ENCODE measurements around the gene MASTL.

DNA sequence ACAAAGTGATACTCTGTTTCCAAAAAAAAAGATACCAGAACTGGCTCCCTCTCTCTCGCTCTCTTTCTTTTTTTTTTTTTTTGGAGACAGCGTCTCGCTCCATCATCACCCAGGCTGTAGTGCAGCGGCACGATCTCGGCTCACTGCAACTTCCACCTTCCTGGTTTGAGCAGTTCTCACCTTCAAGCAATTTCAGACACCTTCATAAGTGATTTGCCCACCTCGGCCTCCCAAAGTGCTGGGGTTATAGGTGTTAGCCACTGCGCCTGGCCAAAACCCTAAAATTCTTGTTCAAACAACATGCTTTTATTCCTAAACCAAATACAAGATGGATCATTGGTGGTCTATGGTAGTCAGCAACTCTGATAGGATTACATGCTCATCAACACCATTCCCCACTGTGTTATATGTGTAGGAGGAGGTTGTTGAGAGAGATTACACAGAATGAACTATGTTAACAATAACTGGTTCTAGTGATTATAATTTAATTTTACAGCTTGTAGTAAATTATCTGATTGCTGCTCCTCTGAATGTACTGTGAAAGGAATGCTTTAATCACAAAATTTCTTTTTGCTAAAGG, 69.9 kb downstream of the MASTL start:
- TF ChIP-seq, protein P1, sequence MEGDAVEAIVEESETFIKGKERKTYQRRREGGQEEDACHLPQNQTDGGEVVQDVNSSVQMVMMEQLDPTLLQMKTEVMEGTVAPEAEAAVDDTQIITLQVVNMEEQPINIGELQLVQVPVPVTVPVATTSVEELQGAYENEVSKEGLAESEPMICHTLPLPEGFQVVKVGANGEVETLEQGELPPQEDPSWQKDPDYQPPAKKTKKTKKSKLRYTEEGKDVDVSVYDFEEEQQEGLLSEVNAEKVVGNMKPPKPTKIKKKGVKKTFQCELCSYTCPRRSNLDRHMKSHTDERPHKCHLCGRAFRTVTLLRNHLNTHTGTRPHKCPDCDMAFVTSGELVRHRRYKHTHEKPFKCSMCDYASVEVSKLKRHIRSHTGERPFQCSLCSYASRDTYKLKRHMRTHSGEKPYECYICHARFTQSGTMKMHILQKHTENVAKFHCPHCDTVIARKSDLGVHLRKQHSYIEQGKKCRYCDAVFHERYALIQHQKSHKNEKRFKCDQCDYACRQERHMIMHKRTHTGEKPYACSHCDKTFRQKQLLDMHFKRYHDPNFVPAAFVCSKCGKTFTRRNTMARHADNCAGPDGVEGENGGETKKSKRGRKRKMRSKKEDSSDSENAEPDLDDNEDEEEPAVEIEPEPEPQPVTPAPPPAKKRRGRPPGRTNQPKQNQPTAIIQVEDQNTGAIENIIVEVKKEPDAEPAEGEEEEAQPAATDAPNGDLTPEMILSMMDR (tag by site-specific recombination; IDR thresholded peaks at IDR 0.05): no peak
- TF ChIP-seq, protein P2, sequence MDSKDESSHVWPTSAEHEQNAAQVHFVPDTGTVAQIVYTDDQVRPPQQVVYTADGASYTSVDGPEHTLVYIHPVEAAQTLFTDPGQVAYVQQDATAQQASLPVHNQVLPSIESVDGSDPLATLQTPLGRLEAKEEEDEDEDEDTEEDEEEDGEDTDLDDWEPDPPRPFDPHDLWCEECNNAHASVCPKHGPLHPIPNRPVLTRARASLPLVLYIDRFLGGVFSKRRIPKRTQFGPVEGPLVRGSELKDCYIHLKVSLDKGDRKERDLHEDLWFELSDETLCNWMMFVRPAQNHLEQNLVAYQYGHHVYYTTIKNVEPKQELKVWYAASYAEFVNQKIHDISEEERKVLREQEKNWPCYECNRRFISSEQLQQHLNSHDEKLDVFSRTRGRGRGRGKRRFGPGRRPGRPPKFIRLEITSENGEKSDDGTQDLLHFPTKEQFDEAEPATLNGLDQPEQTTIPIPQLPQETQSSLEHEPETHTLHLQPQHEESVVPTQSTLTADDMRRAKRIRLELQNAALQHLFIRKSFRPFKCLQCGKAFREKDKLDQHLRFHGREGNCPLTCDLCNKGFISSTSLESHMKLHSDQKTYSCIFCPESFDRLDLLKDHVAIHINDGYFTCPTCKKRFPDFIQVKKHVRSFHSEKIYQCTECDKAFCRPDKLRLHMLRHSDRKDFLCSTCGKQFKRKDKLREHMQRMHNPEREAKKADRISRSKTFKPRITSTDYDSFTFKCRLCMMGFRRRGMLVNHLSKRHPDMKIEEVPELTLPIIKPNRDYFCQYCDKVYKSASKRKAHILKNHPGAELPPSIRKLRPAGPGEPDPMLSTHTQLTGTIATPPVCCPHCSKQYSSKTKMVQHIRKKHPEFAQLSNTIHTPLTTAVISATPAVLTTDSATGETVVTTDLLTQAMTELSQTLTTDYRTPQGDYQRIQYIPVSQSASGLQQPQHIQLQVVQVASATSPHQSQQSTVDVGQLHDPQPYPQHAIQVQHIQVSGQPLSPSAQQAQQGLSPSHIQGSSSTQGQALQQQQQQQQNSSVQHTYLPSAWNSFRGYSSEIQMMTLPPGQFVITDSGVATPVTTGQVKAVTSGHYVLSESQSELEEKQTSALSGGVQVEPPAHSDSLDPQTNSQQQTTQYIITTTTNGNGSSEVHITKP (tag by site-specific recombination; IDR thresholded peaks at IDR 0.05): no peak
- TF ChIP-seq ZNF19 (tag by site-specific recombination; IDR thresholded peaks at IDR 0.05; ENCODE audit: low read depth): no peak

All from HEK293 (cell line).